Measurements from ENCODE around the gene INPP5F.

Gene INPP5F

DNA sequence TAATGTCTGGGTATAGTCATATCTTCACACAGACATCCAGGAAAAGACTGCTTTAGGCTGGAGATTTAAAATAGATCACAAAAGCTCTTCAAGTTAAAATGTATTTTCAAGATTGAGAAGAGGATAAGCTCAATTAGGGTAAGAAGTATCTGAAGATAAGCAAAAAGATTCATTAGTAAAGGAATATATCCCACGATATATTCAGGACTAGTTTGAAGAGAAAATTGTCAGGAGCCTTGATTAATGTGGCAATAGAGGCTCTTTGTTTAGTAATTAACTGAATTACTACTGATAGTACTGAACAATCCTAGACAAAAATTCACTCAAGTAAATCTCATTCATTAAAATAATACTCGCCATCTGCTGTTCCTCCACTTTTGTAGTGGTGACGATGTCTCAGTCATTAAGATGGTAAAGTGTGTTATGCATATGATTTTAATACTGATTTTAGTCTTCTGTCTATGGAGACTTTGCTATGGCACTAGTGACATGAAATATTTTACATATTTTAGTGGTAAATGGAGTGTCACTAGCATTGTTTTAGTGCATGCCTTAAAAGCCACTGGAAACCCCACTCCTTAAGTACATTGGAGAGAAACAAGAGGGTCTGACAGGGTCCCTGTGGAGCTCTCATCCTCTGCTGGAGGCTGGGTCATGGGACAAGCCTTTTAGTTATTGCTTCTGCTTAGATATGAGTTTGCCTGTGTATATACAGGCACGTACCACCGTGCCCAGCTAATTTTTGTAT, 32.8 kb downstream of the INPP5F start (continued):
- no peak for TF ChIP-seq GLIS3 (CRISPR knock-in tag; IDR thresholded peaks at IDR 0.05)

DNA sequence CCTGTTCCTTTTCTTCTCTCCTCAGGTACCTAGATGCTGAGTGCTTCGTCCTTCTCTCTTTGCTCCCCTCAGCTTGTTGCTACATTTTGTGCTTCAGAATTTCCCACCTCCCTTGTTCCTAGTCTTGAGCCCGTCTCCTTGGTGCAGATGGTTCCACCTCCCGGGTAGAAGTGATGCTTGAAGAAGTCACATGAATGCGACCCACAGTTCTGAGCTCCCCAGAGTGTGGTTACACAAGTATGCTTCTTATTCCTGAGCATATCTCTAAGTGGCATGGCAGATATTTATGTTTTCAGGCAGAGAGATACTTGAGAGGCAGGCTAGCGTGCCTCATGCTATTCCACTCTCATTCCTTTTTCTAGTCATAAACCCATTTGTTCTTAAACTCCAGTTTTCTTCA, 34.0 kb downstream of the INPP5F start:
- ATAC-seq, result peak; percentile 21; the same call in 2 of the 3 replicates
- TF ChIP-seq, protein P1, sequence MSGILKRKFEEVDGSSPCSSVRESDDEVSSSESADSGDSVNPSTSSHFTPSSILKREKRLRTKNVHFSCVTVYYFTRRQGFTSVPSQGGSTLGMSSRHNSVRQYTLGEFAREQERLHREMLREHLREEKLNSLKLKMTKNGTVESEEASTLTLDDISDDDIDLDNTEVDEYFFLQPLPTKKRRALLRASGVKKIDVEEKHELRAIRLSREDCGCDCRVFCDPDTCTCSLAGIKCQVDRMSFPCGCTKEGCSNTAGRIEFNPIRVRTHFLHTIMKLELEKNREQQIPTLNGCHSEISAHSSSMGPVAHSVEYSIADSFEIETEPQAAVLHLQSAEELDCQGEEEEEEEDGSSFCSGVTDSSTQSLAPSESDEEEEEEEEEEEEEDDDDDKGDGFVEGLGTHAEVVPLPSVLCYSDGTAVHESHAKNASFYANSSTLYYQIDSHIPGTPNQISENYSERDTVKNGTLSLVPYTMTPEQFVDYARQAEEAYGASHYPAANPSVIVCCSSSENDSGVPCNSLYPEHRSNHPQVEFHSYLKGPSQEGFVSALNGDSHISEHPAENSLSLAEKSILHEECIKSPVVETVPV (CRISPR knock-in tag; IDR thresholded peaks at IDR 0.05), result no peak
- TF ChIP-seq ZNF565 (CRISPR knock-in tag; conservative IDR thresholded peaks at IDR 0.05; ENCODE audit: low read depth) (no peak), CSDC2 (CRISPR knock-in tag; IDR thresholded peaks at IDR 0.05) (no peak), ZFP30 (CRISPR knock-in tag; IDR thresholded peaks at IDR 0.05) (no peak), ISL1 (CRISPR knock-in tag; IDR thresholded peaks at IDR 0.05) (no peak), ARNTL (CRISPR knock-in tag; IDR thresholded peaks at IDR 0.05; ENCODE audit: borderline replicate concordance, low read depth) (no peak), TOX (CRISPR knock-in tag; IDR thresholded peaks at IDR 0.05; ENCODE audit: borderline replicate concordance) (no peak)
- TF ChIP-seq, protein P2, sequence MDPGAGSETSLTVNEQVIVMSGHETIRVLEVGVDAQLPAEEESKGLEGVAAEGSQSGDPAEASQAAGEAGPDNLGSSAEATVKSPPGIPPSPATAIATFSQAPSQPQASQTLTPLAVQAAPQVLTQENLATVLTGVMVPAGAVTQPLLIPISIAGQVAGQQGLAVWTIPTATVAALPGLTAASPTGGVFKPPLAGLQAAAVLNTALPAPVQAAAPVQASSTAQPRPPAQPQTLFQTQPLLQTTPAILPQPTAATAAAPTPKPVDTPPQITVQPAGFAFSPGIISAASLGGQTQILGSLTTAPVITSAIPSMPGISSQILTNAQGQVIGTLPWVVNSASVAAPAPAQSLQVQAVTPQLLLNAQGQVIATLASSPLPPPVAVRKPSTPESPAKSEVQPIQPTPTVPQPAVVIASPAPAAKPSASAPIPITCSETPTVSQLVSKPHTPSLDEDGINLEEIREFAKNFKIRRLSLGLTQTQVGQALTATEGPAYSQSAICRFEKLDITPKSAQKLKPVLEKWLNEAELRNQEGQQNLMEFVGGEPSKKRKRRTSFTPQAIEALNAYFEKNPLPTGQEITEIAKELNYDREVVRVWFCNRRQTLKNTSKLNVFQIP (CRISPR knock-in tag; IDR thresholded peaks at IDR 0.05; ENCODE audit: borderline replicate concordance, low read depth), result no peak
- TF ChIP-seq, protein P3, sequence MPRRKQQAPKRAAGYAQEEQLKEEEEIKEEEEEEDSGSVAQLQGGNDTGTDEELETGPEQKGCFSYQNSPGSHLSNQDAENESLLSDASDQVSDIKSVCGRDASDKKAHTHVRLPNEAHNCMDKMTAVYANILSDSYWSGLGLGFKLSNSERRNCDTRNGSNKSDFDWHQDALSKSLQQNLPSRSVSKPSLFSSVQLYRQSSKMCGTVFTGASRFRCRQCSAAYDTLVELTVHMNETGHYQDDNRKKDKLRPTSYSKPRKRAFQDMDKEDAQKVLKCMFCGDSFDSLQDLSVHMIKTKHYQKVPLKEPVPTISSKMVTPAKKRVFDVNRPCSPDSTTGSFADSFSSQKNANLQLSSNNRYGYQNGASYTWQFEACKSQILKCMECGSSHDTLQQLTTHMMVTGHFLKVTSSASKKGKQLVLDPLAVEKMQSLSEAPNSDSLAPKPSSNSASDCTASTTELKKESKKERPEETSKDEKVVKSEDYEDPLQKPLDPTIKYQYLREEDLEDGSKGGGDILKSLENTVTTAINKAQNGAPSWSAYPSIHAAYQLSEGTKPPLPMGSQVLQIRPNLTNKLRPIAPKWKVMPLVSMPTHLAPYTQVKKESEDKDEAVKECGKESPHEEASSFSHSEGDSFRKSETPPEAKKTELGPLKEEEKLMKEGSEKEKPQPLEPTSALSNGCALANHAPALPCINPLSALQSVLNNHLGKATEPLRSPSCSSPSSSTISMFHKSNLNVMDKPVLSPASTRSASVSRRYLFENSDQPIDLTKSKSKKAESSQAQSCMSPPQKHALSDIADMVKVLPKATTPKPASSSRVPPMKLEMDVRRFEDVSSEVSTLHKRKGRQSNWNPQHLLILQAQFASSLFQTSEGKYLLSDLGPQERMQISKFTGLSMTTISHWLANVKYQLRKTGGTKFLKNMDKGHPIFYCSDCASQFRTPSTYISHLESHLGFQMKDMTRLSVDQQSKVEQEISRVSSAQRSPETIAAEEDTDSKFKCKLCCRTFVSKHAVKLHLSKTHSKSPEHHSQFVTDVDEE (CRISPR knock-in tag; IDR thresholded peaks at IDR 0.05), result no peak
- TF ChIP-seq, protein P4, sequence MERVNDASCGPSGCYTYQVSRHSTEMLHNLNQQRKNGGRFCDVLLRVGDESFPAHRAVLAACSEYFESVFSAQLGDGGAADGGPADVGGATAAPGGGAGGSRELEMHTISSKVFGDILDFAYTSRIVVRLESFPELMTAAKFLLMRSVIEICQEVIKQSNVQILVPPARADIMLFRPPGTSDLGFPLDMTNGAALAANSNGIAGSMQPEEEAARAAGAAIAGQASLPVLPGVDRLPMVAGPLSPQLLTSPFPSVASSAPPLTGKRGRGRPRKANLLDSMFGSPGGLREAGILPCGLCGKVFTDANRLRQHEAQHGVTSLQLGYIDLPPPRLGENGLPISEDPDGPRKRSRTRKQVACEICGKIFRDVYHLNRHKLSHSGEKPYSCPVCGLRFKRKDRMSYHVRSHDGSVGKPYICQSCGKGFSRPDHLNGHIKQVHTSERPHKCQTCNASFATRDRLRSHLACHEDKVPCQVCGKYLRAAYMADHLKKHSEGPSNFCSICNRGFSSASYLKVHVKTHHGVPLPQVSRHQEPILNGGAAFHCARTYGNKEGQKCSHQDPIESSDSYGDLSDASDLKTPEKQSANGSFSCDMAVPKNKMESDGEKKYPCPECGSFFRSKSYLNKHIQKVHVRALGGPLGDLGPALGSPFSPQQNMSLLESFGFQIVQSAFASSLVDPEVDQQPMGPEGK (CRISPR knock-in tag; IDR thresholded peaks at IDR 0.05; ENCODE audit: borderline replicate concordance), result no peak

DNA sequence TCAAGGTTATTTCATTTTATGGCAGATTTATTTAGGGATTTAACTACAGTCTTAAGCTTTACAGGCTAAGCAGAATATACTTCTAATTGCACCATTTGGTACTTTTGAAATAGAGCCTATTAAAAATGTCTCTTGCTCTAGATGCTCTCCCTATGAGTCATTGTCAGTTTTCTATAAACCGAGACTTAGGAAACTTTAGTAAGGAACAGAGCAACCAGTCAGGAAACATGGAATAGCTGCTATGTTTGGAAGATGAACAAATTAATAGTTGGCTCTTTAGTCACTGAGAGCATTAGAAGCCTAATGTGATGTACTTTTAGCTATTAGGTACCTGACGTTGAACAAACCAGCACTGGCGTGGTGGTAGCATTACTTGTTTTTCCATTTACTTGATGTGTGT, 35.3 kb downstream of the INPP5F start:
- TF ChIP-seq ZNF8 (CRISPR knock-in tag; IDR thresholded peaks at IDR 0.05) (no peak), ISL1 (CRISPR knock-in tag; IDR thresholded peaks at IDR 0.05) (peak; percentile 71; the same call in 1 of the 2 replicates)
- peak; percentile 90 for ATAC-seq

DNA sequence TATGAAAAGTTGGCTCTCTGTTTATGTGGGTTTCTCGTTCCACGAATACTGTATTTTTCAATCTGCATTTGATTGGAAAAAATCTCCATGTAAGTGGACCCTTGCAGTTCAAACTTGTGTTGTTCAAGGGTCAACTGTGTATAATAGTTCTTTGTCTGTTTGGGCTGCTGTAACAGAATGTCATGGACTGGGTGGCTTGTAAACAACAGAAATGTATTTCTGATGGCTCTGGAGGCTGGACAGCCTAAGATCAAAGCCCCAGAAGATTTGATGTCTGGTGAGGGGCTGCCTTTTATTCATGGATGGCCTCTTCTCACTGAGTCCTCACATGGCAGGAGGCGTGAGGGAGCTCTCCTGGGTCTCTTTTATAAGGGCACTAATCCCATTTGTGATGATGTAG, 36.2 kb downstream of the INPP5F start:
- TF ChIP-seq ZFP30 (CRISPR knock-in tag; IDR thresholded peaks at IDR 0.05), result no peak
- TF ChIP-seq ISL1 (CRISPR knock-in tag; IDR thresholded peaks at IDR 0.05), result no peak
- TF ChIP-seq ARNTL (CRISPR knock-in tag; IDR thresholded peaks at IDR 0.05; ENCODE audit: borderline replicate concordance, low read depth), result no peak
- TF ChIP-seq, protein P2 (CRISPR knock-in tag; IDR thresholded peaks at IDR 0.05; ENCODE audit: borderline replicate concordance, low read depth), result no peak
- no peak for TF ChIP-seq CSDC2 (CRISPR knock-in tag; IDR thresholded peaks at IDR 0.05)
- no peak for TF ChIP-seq ZNF8 (CRISPR knock-in tag; IDR thresholded peaks at IDR 0.05)
- TF ChIP-seq RARB (CRISPR knock-in tag; IDR thresholded peaks at IDR 0.05), result no peak
- TF ChIP-seq ZNF565 (CRISPR knock-in tag; conservative IDR thresholded peaks at IDR 0.05; ENCODE audit: low read depth), result no peak
- no peak for TF ChIP-seq GLIS3 (CRISPR knock-in tag; IDR thresholded peaks at IDR 0.05)
- ATAC-seq, result no peak

All from SK-N-SH treated with all-trans-retinoic acid at 6 μM for 48 hours (cell line).